GM12878 (cell line): ENCODE measurements around the gene PEX5.

Source experiments
- CTCF ChIP-seq, 3 experiments: IDR thresholded peaks in 2 of 3; conservative IDR thresholded peaks in 1 of 3; 2 replicates each; pipeline ENCODE4 v1.5.1; 2011; ENCODE audit warnings: low read depth in 3 of 3, low read length in 3 of 3, mild to moderate bottlenecking in 3 of 3, control low read depth in 2 of 3, moderate library complexity in 2 of 3, inconsistent platforms in 1 of 3, mixed read lengths in 1 of 3; ENCODE audit not compliant: control insufficient read depth in 2 of 3, insufficient read depth in 1 of 3; ENCODE audit errors: extremely low read depth in 1 of 3
- EZH2 ChIP-seq: IDR thresholded peaks from 2 replicates; pipeline ENCODE4 v1.6.1; 2012; ENCODE audit warnings: low read depth, mild to moderate bottlenecking, control low read depth, inconsistent platforms, low read length, borderline replicate concordance; ENCODE audit not compliant: control insufficient read depth
- LARP7 ChIP-seq: fragments of 450-650 bp; IDR thresholded peaks from 2 replicates; pipeline ENCODE4 v1.6.1; 2017; ENCODE audit warnings: mild to moderate bottlenecking
- YY1 ChIP-seq: IDR thresholded peaks from 2 replicates; pipeline ENCODE4 v1.6.1; 2011; ENCODE audit warnings: low read depth, mild to moderate bottlenecking, low read length
- ZNF384 ChIP-seq: IDR thresholded peaks from 2 replicates; pipeline ENCODE4 v1.6.1; 2012; ENCODE audit warnings: low read depth, mild to moderate bottlenecking, low read length, improper control_type of control experiment, borderline replicate concordance

GRCh38 chr12:7210642-7211151, 21.2 kb downstream of the PEX5 start:
- no peak for TF ChIP-seq EZH2
- TF ChIP-seq CTCF (IDR thresholded peaks at IDR 0.05 in 2 of 3, conservative IDR thresholded peaks at IDR 0.05 in 1 of 3; ENCODE audit: control insufficient read depth in 2 of 3, extremely low read depth in 1 of 3, insufficient read depth in 1 of 3, low read depth in 3 of 3, low read length in 3 of 3) = no peak
- no peak for TF ChIP-seq ZNF384
- no peak for TF ChIP-seq LARP7
- TF ChIP-seq YY1 = no peak
